K562 (cell line): ENCODE data around the gene CAMK1D.

Experiments used
- ZNF76 ChIP-seq: fragments of 250-450 bp; sonication (Bioruptor Pico); IDR thresholded peaks from 2 replicates; pipeline ENCODE4 v1.4.0; 2020; ENCODE audit warnings: mild to moderate bottlenecking, moderate library complexity, borderline replicate concordance
- ZNF830 ChIP-seq: fragments of 250-450 bp; sonication (Bioruptor Pico); IDR thresholded peaks from 2 replicates; pipeline ENCODE4 v1.5.0; 2021; ENCODE audit warnings: mild to moderate bottlenecking

- no peak for TF ChIP-seq ZNF830 (CRISPR knock-in tag)
- no peak for TF ChIP-seq ZNF76 (CRISPR knock-in tag)
Measured at GRCh38 chr10:12658526-12658925, 309.2 kb downstream of the CAMK1D start.
